ENCODE measurements around the gene HOXD13.

The HOXD13 gene

DNA sequence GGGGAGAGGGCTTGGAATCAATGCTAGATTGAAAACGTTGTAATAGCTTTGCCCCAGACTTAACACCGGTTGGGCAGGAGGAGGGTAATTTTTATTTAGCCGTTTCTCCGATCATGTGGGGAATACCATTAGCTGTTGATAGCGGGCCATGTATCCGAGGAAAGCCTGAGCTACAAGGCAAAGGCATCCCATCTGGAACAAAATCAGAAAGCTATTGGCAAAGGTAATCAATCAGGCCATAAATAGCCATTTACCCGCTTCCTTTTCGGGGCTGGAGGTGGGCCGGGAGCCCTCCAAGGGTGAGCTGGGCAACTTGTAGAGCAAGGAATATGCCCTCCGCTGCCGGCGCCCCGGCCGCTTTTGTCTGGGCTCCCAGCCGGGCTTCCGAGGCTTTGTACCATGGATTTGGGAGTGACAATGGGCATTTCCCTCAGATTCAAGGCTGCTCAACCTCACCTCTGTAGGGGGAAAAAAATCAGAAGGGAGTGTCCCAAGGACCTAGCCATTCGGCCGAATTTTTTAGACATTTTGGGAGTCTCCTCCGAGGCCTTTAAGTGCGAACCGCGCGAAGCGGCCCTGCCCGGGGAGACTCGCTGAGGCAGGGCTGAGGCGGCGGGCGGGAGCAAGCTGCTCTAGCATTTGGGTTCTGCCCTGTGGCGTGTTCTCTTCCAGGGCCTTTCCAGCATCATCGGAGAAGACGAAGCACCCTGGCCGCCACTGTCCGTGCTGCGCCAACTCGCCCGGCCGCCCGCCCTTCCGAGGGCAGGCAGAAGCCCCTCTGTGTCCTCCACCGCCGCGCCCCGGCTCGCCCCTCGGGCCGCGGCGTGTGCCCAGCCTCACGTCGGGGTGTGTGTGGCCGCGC is 28.9 kb downstream of the HOXD13 start:
- no peak for DNase-seq (ENCODE audit: low spot score)

DNA sequence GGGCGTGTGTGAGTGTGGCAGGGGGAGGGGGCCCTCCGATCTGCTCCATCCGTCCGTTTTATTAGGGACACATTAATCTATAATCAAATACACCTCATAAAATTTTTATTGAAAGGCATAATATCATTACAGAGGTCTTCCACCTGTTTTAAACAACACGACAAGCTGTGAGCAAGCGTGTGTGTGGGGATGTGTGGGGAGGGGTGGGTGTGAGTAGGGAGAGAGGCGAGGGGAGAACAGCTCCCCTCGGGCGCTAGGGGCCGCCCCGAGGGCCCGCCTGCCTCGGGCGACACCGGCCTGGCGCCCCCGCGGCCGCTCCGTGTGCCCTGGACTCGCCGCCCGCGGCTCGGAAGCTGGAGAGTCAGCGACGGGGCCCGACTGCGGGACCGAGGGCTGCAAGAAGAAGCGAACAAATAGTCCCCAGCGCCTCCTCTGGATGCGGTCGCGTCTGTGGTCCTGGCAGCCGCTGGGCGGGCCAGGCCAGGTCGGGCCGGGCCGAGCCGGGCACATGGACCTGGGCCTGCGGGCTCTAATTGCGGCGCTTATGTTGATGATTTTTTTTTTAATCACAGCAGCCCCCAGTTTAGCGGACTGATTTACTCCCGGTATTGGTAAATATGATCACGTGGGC is 29.6 kb downstream of the HOXD13 start:
- no peak for DNase-seq (ENCODE audit: low spot score)

DNA sequence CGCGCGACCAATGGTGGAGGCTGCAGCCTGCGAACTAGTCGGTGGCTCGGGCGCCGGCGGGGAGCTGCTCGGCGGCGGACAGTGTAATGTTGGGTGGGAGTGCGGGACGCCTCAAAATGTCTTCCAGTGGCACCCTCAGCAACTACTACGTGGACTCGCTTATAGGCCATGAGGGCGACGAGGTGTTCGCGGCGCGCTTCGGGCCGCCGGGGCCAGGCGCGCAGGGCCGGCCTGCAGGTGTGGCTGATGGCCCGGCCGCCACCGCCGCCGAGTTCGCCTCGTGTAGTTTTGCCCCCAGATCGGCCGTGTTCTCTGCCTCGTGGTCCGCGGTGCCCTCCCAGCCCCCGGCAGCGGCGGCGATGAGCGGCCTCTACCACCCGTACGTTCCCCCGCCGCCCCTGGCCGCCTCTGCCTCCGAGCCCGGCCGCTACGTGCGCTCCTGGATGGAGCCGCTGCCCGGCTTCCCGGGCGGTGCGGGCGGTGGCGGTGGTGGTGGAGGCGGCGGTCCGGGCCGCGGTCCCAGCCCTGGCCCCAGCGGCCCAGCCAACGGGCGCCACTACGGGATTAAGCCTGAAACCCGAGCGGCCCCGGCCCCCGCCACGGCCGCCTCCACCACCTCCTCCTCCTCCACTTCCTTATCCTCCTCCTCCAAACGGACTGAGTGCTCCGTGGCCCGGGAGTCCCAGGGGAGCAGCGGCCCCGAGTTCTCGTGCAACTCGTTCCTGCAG is 30.3 kb downstream of the HOXD13 start, which contains the start of gene HOXD9:
HOXD9 (plus strand) TSS at position 37 of the 728 bp plus-strand sequence; CDS start at position 87, 50 bp downstream.
- no peak for DNase-seq (ENCODE audit: low spot score)

DNA sequence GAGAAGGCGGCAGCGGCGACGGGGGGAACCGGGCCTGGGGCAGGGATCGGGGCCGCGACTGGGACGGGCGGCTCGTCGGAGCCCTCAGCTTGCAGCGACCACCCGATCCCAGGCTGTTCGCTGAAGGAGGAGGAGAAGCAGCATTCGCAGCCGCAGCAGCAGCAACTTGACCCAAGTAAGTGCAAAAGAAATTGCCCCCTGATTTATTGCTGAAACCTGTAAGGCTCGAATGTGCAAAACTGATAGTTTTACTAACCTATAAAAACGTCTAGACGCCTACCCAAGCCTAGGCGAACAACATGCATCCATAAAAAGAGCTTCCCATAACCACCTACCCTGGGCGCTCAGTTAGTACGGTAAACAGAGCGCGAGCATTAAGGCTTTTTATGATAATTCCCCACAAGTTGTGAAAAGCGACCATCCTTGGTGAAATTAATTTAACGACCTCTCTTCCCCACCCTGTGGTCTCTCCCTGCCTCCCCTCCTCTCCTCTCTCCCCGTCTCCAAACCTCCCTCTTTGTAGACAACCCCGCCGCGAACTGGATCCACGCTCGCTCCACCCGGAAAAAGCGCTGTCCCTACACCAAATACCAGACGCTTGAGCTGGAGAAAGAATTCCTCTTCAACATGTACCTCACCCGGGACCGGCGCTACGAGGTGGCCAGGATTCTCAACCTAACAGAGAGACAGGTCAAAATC is 31.0 kb downstream of the HOXD13 start:
- no peak for DNase-seq (ENCODE audit: low spot score)

DNA sequence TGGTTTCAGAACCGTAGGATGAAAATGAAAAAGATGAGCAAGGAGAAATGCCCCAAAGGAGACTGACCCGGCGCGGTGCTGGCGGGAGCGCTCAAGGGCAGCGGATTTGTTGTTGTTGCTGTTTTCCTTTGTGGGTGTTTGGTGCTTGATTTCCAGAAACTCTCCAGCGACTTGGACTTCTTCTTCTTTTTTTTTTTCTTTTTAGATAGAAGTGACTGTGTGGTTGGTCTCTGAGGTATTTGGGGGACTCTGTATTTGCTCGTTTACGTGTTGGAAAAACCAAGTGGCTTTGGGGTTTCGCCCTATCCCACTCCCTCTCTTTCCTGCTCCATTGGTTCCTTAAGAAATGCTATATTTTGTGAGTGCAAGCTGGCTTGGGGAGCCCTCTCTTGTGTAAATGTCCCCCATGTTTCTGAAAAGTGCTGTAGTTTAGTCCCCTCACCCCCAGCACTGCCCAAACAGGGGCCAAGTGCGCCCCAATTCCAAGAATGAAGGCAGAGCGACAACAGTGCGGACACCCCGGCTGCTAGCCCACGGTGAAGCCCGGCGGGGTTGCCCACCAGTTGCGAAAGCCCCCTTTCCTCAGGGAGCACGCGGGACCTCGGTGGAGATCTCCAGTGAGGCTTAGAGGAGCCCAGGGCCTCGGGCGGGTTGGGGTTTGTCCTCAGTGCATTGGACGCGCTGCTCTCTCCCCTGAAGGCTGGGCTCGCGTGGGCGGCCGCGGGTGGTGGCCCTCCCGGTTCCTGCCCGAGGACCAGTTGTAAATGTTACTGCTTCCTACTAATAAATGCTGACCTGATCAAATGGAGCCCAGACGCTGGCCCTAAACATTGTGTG is 31.8 kb downstream of the HOXD13 start:
- no peak for DNase-seq (ENCODE audit: low spot score)

DNA sequence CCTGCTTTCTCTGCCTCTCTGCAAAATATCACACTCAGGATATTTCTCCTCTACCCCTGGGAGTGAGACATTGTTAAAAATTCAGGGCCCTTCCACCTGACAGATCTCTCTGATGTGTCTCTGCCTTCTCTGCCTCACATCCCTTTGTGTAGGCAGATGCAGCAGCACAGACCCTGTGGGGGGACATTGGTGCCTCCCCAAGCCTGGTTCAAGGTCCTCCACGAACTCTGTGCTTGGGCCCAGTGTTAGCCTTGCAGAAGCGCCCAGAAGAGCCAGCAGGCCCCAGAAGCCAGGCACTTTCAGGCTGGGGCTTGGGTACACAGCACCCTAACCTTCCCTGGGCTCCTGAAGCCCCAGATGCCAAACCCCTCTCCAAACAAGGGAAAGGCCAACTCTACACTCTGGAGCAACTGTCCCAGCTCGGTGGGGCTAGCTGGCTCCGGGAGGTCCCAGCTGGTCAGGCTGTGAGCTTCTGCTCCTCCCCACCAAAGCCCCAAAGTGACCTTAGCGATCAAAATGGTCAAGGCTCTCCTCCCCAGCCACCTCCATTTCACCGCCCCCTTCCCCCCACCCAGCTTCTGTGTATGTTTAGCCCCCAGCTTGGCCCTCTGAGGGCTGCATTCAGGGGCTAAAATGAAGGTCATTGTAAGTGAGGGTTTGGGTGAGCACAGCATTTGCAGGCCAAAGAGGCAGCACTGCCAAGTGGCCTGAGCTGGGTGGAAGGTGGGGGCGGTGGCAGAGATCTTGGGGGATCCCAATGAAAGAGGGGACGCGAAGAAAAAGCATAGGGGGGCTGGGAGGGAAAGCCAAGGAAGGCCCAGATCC is 32.6 kb downstream of the HOXD13 start:
- DNase-seq (ENCODE audit: low spot score), result no peak

DNA sequence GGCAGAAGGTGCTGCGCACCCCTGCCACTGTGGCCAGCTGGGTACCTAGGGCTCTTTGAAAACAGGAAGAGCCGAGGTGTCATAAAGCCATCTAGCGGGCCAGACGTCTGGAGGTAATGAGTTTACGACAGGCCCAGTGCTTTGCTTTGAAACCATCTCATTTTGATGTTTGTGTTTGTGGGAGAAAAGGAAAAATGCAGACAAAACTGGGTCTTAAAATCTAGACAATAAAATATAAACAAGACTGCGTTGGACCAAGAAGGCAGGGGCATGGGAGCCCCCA is 33.2 kb downstream of the HOXD13 start:
- no peak for DNase-seq (ENCODE audit: low spot score)

DNA sequence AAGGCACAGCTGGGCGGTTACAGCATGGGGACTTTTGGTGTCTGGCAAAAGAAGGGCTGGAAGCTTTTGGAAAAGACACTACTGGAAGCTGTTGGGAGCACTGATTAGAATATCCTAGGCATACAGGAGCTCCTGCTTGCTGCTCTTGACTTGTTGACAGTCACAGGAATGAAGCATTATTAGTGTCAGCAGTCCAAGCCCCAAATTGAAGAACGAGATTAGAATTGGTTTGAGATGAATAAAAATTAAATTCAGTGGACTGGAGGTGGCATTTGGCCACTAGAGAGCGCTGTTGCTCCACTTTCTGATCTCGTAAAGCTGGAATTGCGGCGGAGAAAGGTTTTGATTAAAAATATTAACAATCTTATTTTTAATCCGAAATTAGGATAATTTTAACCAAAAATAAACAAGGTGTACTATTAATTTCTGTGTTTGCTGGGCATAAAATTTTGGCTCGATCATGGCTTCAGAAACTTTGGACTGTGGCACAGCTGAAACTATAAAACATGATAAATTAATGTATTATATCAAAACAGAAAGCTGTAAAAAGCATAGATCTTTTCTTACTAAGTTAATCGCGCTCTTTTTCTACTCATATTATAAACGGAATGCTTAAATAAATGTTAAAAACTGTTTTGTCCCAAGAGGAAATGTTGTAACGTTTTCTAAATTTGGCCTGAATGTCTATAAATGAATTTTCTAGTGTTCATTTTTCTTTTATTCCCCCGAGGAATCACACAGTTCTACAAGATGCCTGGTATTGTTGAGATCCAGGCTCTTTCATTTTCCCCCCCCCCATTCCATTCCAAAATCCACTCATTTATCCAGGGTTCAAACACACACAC is 34.6 kb downstream of the HOXD13 start:
- peak; percentile 76 for DNase-seq (ENCODE audit: low spot score)

- DNase-seq (ENCODE audit: low spot score), result no peak
Observed at GRCh38 chr2:176127774-176128072, 35.2 kb downstream of the HOXD13 start.

DNA sequence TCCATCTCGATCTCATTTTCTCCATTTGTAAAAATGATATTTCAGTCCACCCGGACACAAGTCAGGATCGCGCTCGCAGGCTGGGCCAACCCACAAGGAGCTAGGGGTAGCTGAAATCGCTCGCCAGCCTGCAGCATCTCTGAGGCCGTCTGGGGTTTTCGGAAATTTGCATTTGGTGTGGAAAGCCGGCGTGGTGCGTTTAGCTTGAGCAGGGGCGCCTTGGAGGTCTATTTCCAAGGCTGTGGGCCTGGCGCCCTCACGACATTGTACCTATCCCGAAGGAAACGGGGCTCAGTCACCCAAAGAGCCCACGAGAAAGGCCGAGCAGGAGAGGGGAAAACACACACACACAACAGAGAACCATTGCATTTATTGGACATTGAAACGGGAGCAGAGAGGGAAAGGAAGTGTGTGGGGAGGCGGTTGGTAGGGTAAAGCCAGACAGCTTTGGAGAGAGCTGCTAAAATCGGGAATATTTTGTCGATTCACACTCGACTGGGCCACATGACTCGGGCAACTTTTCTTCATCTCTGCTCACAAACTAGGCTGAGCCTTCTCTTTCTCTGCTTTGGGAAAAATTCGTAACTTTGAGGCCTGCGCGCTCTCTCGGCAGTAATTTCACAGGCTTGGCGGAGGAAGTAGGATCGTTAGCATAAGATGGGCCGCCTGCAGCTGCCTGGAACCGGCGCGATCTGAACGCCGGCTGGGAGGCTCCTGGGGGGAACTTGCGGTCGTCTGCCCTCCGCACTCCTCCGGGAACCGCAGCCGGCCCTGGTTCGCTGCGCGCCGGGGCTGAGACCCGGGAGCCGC is 35.9 kb downstream of the HOXD13 start:
- DNase-seq (ENCODE audit: low spot score), result no peak

GRCh38 chr2:176128982-176129796 is 36.7 kb downstream of the HOXD13 start, which contains the start of gene HOXD8:
Gene HOXD8 (plus strand): TSS chr2:176129705. CDS start chr2:176130367, 662 bp downstream.
- no peak for DNase-seq (ENCODE audit: low spot score)

- DNase-seq (ENCODE audit: low spot score), result no peak
Observed at GRCh38 chr2:176129813-176130146, 37.3 kb downstream of the HOXD13 start.

DNA sequence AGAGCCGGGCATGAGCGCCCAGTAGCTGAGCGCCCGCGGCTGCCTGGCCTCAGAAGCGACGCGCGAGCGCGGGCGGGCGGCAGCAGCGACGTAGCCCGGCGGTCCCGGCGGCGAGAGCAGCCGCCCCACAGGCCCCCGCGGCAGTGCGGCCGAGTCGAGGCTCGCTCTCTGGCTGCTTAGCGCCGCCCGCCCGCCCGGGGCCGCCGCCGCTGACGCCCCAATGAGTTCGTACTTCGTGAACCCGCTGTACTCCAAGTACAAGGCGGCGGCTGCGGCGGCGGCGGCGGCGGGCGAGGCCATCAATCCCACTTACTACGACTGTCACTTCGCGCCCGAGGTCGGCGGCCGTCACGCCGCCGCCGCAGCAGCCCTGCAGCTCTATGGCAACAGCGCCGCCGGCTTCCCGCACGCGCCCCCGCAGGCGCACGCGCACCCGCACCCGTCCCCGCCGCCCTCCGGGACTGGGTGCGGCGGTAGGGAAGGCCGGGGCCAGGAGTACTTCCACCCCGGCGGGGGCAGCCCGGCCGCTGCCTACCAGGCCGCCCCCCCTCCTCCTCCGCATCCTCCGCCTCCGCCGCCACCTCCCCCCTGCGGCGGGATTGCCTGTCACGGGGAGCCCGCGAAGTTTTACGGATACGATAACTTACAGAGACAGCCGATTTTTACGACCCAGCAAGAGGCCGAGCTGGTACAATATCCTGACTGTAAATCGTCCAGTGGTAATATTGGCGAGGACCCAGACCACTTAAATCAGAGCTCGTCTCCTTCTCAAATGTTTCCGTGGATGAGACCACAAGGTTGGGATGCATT is 37.8 kb downstream of the HOXD13 start:
- DNase-seq (ENCODE audit: low spot score), result no peak

DNA sequence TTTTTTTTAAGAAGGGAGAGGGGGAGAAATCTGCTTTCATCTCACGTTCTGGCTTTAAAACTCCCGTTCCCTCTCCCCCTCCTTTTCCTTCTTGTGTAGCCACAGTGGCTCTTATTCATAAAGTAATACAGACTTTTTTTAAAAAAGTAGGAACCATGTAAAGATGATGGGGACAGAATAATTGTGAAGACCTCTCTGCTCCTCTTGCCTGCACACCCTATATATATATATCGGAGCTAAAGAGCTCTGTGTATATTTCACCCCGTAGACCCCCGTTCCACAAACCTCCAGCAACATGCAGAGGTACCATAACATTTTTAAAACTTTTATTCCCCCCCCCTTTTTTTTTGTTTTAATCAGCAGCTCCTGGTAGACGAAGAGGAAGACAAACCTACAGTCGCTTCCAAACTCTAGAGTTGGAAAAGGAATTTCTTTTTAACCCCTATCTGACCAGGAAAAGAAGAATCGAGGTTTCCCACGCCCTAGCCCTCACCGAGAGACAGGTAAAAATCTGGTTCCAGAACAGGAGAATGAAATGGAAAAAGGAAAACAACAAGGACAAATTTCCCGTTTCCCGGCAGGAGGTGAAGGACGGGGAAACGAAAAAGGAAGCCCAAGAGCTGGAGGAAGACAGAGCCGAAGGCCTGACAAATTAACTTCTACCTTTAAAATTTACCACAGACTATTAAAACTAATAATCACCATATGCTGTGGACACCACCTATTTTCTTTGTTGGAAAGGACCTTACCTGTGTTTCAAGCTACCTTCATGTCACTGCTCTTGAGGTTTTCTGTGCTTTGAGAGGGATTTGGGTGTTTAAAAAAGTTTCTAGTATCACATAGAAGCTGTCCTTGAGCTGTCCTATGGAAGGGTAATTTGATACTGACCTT is 38.7 kb downstream of the HOXD13 start:
- DNase-seq (ENCODE audit: low spot score), result no peak

DNA sequence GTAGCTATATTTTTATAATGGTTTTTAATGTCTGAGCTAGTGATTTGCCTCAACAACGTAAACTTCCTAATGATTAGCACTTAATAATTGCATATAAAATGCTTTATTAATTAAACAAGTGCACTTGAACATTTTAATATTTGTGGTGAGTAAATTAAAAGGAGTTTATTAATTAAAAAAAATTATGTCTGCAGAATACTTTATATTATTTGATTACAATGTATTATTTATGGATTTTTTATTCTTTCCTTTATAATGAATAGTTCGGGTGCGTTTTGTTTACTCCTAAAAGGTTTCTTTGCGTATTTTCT is 39.3 kb downstream of the HOXD13 start:
- DNase-seq (ENCODE audit: low spot score), result no peak

Data from AG08396 (cell line).